Upper lobe of left lung (tissue), 4 donors: ENCODE results near the gene OLIG1.

Source experiments
- POLR2A ChIP-seq, 4 donors: fragments of 450-650 bp; IDR thresholded peaks; one replicate each; pipeline ENCODE4 v1.5.1; 2016 to 2017; ENCODE audit warnings: antibody characterized with exemption in 4 of 4, mild to moderate bottlenecking in 2 of 4
- POLR2AphosphoS5 ChIP-seq, 2 donors: sonication (generic); formaldehyde crosslinking; IDR thresholded peaks; one replicate each; pipeline ENCODE4 v1.5.1; 2017; ENCODE audit warnings: antibody characterized with exemption in 2 of 2
- TF ChIP-seq, protein P1 (sequence below), 6 experiments: fragments of 450-650 bp in 4 of 6; fragments of 200-600 bp in 2 of 6; sonication (generic) in 2 of 6; IDR thresholded peaks; one replicate each; pipeline ENCODE4 v1.5.1; 2016 to 2019; ENCODE audit warnings: antibody characterized with exemption in 6 of 6

DNA sequence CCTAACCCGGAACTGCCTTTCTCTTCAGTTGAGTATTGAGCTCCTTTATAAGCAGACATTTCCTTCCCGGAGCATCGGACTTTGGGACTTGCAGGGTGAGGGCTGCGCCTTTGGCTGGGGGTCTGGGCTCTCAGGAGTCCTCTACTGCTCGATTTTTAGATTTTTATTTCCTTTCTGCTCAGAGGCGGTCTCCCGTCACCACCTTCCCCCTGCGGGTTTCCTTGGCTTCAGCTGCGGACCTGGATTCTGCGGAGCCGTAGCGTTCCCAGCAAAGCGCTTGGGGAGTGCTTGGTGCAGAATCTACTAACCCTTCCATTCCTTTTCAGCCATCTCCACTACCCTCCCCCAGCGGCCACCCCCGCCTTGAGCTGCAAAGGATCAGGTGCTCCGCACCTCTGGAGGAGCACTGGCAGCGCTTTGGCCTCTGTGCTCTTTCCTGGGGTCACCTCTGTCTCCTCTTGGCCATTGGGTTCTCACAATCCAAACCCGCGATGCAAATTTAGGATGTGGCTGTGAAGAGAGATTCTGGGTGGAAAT is 40.5 kb upstream of the OLIG1 start:
- TF ChIP-seq POLR2A (IDR thresholded peaks at IDR 0.05) (no peak), POLR2AphosphoS5 (IDR thresholded peaks at IDR 0.05) (no peak)
- TF ChIP-seq, protein P1, sequence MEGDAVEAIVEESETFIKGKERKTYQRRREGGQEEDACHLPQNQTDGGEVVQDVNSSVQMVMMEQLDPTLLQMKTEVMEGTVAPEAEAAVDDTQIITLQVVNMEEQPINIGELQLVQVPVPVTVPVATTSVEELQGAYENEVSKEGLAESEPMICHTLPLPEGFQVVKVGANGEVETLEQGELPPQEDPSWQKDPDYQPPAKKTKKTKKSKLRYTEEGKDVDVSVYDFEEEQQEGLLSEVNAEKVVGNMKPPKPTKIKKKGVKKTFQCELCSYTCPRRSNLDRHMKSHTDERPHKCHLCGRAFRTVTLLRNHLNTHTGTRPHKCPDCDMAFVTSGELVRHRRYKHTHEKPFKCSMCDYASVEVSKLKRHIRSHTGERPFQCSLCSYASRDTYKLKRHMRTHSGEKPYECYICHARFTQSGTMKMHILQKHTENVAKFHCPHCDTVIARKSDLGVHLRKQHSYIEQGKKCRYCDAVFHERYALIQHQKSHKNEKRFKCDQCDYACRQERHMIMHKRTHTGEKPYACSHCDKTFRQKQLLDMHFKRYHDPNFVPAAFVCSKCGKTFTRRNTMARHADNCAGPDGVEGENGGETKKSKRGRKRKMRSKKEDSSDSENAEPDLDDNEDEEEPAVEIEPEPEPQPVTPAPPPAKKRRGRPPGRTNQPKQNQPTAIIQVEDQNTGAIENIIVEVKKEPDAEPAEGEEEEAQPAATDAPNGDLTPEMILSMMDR (IDR thresholded peaks at IDR 0.05): no peak
